SHP77 treated with DMSO at 0.1 percent for 48 hours (cell line): ENCODE data around the gene MT1HL1.
"Not testable (repeated sequence)": the region's sequence is repeated elsewhere in the genome, so short reads cannot be mapped to it uniquely, and the experiment has no call there.

Experiments used
- DNase-seq: peaks from one replicate; lab custom pipeline; 2025; lab: John Stamatoyannopoulos, UW

MT1HL1 gene

DNA sequence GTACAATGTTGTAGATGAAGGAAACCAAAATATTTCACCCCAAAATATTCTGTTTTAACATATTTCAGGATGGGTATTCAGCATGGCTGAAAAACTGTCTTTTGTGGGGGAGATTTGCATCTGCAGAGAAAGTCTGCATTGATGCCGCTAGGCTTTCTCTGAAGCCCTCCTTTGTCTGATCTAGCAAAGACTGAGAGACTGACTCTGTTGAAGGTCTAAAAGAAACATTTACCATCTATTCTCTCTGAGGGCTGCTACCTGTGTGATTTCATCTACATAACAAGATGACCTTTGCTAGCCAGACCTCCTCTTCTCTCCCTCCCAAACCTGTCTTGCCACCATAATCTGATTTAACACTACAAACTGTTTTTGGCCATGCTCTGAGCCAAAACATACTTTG, 12.4 kb upstream of the MT1HL1 start:
- no peak for DNase-seq

DNA sequence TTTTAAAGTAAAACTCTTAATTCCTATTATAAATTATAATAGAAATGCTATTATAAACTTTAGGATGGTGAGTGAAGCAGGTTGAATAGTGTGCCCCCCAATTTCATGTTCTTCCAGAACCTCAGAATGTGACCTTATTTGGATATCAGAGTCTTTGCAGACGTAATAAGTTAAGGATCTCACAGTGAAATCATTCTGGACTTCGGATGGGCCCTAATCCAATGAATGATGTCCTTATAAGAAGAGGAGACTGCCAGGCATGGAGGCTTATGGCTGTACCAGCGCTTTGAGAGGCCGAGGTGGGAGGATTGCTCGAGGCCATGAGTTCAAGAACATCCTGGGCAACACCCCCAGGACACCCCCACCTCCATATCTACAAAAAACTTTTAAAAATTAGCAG, 9.4 kb upstream of the MT1HL1 start:
- DNase-seq: no peak

DNA sequence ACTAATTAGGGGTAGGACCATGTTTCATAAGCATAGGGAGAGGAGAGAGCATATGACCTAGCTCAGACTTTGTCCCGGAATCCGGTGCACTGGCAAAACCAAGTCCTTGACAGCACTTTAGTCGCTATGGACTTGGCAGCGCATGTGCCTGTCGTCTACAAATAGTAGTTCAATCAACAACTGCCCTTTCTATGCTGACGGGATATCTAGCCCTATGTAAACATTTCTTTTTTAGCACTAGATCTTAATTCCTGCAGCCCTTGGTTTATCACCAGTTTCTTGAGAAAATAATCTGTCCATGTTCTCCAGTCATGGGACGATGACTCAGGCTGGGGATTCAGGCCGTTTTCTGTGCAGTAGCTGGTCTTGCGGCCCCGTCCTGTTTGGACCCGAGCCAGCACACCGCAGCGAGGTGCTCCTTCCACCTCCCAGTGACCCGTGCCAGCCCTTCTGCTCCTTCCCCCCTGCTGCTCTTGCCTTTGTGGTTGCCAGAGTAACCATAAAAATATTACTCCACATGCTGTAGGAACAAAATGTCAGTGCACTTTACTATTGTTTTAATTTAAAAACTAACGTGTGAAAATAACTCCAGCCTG, 8.6 kb upstream of the MT1HL1 start:
- DNase-seq: peak; percentile 6

GRCh38 chr1:237012361-237012760, 8.1 kb upstream of the MT1HL1 start:
- DNase-seq: no peak

DNA sequence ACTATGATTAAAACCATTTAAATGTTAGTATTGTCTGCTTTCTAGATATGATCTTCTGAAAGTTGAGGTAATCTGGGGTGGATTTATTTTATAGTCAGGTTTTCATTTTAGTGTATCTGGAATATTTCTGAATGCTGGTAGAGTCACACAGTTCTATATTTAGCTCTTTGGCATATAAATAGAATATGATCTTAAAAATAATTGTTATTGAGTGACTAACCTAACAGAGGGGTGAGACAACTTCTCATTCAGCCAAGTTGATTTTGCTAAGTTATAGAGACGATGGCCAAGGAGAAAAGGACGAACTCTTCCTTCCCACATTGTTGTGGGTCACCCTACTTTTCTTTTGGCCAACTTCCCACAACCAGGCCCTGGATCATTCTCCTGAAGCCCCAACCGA, 7.2 kb upstream of the MT1HL1 start:
- DNase-seq: no peak

DNA sequence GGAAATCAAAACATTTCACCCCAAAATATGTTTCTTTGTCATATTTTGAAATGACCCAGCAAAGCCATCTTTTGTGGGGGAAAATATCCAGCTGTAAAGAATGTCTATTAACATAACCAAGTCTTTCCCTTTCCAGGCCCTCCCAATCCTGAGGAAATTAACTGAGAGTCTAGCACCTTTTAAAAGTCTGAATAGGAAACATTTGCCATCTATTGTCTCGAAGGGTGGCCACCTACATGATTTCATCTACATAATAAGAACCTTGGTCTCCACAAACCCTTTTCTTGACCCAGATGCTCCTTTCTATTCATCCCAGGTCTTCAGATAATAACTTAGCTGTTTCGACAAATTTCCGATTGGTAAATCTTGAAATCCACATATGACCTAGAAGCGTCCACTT, 5.4 kb upstream of the MT1HL1 start:
- no peak for DNase-seq

GRCh38 chr1:237007147-237007881, 3.1 kb upstream of the MT1HL1 start:
- no peak for DNase-seq

- DNase-seq: no peak
Observed at GRCh38 chr1:237005674-237006073, 1.4 kb upstream of the MT1HL1 start.

- no peak for DNase-seq
Observed at GRCh38 chr1:237003516-237003915, 725 bp downstream of the MT1HL1 start.

- no peak for DNase-seq
Observed at GRCh38 chr1:237000191-237000590, 4.0 kb downstream of the MT1HL1 start.

DNA sequence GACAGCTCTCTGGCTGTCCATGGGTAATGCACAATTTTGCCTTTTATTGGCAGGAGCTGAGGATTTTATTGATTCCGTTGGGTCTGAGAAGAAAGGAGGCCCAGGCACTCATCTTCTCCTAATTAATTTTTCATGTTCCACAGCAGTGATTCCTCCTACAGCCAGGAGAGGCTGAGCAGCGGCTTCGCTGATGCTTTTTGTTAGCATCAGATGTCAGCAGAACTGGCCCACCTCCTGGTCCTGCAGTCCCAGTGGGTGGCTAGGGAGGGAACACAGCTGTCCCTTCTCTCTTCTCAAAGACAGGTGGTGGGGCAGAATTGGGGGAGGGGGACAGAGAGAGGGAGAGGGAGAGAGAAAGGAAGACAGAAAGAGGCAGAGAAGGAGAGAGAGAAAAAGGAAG, 5.7 kb downstream of the MT1HL1 start:
- no peak for DNase-seq

DNA sequence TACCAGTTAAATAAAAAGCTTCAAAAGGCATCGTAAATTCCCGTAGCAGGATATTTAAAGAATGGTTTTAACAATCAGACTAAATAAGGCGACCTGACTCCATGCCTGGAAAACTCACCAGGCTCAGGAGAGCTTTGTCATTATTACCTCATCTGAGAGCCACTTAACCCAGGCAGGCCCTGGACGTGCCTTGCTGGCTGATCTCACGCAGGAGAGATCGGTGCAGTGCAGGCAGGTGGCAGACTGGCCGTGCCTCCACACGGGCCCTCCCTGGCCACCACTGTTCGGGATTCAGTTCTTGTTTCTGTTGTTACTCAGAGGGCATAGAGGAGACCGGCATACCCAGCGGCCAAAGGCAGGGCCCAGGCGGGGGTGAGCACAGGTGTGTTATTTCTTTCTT, 6.4 kb downstream of the MT1HL1 start:
- peak; percentile 50 for DNase-seq

DNA sequence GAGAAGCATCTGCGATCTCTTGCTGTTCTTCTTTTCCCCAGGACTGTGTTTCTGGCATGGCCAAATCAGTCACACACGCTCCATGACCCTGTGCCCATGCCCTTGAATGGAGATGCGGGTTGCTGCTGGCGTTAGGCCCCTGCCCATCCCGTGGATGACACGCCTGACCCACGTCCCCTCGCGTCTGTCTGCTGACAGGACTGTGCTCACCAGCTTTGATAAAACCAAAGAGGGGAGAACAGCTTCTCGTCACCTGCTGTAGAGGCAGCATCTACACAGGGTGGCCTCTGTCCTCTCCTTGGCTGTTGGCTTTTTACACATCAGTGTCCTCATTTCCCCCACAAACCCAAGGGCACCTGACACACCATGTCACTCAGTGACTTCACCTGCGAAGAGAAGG, 6.9 kb downstream of the MT1HL1 start:
- DNase-seq: no peak

DNA sequence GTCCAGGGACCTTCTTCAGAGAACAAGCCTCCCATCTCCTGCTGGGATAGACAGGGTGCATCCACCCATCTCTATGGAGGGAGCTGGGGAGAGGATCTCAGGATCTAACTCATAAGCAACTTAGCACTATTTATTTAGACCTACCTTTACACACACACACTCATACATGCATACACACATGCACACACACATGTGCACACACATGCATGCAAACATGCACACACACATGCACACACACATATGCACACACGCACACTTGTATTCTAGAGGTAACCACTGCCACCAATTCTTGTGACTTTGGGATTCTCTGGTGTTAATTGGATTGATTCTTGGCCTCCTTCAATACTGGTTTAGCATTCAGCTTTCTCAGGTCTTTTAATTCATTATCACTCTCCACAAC, 9.8 kb downstream of the MT1HL1 start:
- DNase-seq: no peak

- no peak for DNase-seq
Observed at GRCh38 chr1:236992449-236992848, 11.8 kb downstream of the MT1HL1 start.

DNA sequence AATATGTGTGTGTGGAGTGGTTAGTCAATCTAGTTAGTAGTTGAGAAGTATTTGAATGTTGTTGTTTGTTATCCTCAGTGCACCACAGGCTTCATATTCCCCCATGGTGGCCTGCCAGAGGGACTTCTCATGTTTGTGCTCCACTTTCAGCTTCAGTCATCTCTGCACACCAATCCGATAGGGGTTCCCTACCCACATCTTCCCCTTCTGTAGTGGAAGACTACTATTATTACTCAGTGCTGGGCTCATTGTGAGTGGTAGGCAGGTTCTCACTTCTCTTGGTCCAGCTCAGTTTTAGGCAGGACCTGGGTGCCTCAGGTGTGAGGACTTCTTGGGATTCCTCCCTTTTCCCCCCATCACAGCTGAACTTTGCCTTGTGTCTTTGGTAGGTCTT, 14.2 kb downstream of the MT1HL1 start:
- DNase-seq: no peak

DNA sequence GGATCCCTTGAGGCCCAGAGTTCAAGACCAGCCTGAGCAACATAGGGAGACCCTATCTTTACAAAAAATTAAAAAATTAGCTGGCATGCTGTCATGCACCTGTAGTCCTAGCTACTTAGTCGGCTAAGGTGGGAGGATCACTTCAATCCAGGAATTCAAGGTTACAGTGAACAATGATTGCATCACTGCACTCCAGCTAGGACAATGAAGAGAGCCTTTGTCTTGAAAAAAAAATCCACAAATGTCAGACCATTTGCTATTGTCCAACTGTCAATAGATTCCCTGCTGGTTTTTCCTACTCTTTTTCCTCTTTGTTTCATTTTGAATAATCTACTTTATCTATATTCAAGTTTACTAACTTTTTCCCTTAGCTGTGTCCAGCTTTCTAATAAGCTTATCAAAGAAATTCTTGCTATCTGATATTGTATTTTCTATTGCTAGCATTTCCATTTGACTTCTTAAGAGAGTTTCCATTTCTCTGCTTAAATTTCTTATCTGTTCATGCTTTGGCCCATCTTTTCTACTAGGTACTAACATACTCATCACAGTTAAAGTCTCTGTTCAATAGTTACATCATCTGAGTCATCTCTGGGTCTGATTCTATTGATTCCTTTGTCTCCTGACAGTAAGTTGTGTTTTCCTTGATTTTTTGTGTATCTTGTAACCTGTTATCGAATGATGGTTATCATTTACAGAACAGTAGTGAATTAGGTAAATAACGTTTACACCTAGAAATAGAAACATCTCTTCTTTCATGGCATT, 14.8 kb downstream of the MT1HL1 start:
- no peak for DNase-seq

- DNase-seq: no peak
Observed at GRCh38 chr1:236983818-236984217, 20.4 kb downstream of the MT1HL1 start.

GRCh38 chr1:236982380-236982779, 21.9 kb downstream of the MT1HL1 start:
- DNase-seq: no peak

- DNase-seq: not testable (repeated sequence)
Observed at GRCh38 chr1:236981431-236981830, 22.8 kb downstream of the MT1HL1 start.

DNA sequence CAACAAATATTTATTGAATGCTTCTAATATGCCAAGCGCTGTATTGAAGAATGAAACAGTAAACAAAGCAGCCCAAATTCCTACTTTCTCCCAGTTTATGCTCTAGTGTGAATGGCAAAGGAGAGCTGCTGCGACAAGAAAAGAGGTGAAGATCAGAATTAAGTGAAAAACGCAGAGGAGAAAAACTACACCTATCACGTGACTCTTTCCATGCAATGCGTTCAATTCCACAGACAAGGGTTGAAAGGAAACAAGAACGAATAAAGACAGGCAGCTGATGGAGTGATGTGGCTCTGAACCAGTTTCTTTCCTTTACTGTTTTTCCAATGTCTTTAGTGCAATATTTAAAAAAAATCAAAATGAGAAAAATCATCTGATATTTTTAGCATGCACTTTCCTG, 23.6 kb downstream of the MT1HL1 start:
- DNase-seq: no peak

DNA sequence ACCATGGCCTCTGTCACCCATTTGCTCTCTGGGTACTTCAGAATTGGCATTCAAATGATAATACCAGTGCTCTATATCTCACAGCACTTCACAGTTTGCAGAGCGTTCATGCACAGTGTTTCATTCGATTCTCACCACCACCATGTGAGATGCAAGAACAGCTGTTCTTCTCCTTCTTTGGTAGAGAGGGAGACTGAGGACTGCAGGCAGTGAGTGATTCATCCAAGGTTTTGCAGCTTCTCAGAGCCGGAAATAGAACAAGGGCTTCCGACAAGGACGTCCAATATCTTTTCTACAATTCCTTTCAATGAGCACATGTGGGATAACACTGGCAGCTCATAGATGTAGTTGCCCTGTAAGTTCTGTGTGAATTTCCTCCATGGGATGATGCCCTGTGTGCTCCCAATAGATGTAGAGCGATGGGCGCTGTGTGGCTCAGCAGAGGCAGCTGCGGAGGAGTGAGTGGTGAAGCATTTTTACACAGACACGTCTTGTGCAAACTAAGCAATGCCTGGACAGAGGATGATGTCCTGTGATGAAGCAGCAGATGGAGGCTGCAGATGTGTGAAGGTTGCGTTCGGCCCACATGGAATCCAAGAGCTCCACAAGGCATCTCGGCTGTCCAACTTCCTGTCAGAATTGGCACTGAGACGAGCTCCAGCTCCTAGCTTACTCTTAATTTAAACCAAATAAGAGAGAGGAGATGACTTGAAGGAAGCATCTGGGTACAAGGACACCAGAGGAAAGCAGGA, 24.9 kb downstream of the MT1HL1 start:
- DNase-seq: no peak

GRCh38 chr1:236978740-236979139, 25.5 kb downstream of the MT1HL1 start:
- DNase-seq: no peak
